Breast epithelium (tissue), 3 donors: ENCODE results near the gene PDCD2.

Source experiments
- CTCF ChIP-seq, 3 donors: fragments of 450-650 bp; IDR thresholded peaks; one replicate each; pipeline ENCODE4 v1.5.1; 2016 to 2017; ENCODE audit warnings: antibody characterized with exemption in 3 of 3, mild to moderate bottlenecking in 3 of 3, moderate library complexity in 3 of 3
- POLR2A ChIP-seq: fragments of 450-650 bp; IDR thresholded peaks from one replicate; pipeline ENCODE4 v1.6.1; 2016; ENCODE audit warnings: antibody characterized with exemption, mild to moderate bottlenecking, moderate library complexity

GRCh38 chr6:170545405-170545804, 39.0 kb downstream of the PDCD2 start:
- TF ChIP-seq CTCF (IDR thresholded peaks at IDR 0.05) (no peak), POLR2A (no peak)
